Heart left ventricle (tissue), 16 donors: Measurements from ENCODE around the gene IRF2. TPM values are rescaled to one million over a fixed set of nuclear protein-coding genes. Genes with fewer than 3 reads are reported as not detected.

Experiments used
- ATAC-seq, 4 donors: fragments of 200-7000 bp; cut with Tn5 transposase; one replicate each; pipeline ENCODE4 v1.9.1; 2020 to 2022; ENCODE audit warnings: moderate library complexity in 4 of 4, mild to moderate bottlenecking in 3 of 4, moderate number of reproducible peaks in 1 of 4
- DNase-seq, 5 donors: peaks; one replicate each; pipeline ENCODE4 v3.0.0-alpha.2; 2020
- H3K27ac ChIP-seq, 12 donors: fragments of 200-600 bp; sonication (generic) in 4 of 12; one replicate each; pipeline versions ENCODE4 v1.5.0 to v1.8.0; 2016 to 2022; ENCODE audit warnings: mild to moderate bottlenecking in 2 of 12
- H3K27me3 ChIP-seq, 9 donors: fragments of 200-600 bp; sonication (generic) in 2 of 9; one replicate each; pipeline versions ENCODE4 v1.5.1 to v1.8.0; 2016 to 2022; ENCODE audit warnings: mild to moderate bottlenecking in 3 of 9
- H3K36me3 ChIP-seq, 9 donors: fragments of 200-600 bp; sonication (generic) in 2 of 9; one replicate each; pipeline versions ENCODE4 v1.5.0 to v1.8.0; 2018 to 2022; ENCODE audit warnings: mild to moderate bottlenecking in 2 of 9
- H3K4me1 ChIP-seq, 12 donors: fragments of 200-600 bp; sonication (generic) in 4 of 12; one replicate each; pipeline versions ENCODE4 v1.5.0 to v1.8.0; 2016 to 2022; ENCODE audit warnings: mild to moderate bottlenecking in 3 of 12
- H3K4me3 ChIP-seq, 12 donors: fragments of 200-600 bp; sonication (generic) in 4 of 12; one replicate each; pipeline versions ENCODE4 v1.5.0 to v1.8.0; 2017 to 2022; ENCODE audit warnings: mild to moderate bottlenecking in 9 of 12, moderate library complexity in 4 of 12
- H3K9me3 ChIP-seq, 12 donors: fragments of 200-600 bp; sonication (generic) in 4 of 12; one replicate each; pipeline versions ENCODE4 v1.5.0 to v1.8.0; 2016 to 2022; ENCODE audit warnings: mild to moderate bottlenecking in 1 of 12
- CTCF ChIP-seq, 12 donors: fragments of 200-600 bp; sonication (generic) in 4 of 12; IDR thresholded peaks; one replicate each; pipeline versions ENCODE4 v1.5.0 to v1.8.0; 2018 to 2022; ENCODE audit warnings: antibody characterized with exemption in 12 of 12, mild to moderate bottlenecking in 5 of 12
- POLR2A ChIP-seq, 2 donors: fragments of 450-650 bp; IDR thresholded peaks; one replicate each; pipeline ENCODE4 v1.6.1; 2017; ENCODE audit warnings: antibody characterized with exemption in 2 of 2, mild to moderate bottlenecking in 2 of 2, moderate library complexity in 2 of 2
- WGBS, 4 donors: extraction: QIAGEN DNeasy Blood & Tissue Kit in 2 of 4; methylation state at CpG; one replicate each; pipeline versions ENCODE4 v1.1.5 to v1.1.7; 2013 to 2018; 5-methylcytosine and 5-hydroxymethylcytosine counted together
- intact Hi-C, 10 donors: fragments of 100-400 bp; cut with DNase I; formaldehyde crosslinking; loops; one replicate each; pipeline versions ENCODE4 v1.11.1 to v1.14.2; 2022
- polyA plus RNA-seq, 2 donors: library from polyadenylated mRNA; stranded (reverse); fragments of 200-250 nt; gene quantifications; one replicate each; pipeline ENCODE4 v1.2.3, GENCODE V29; 2013
- total RNA-seq, 9 donors: library from RNA; depleted of rRNA in 2 of 9; stranded (reverse); fragments of >200 nt in 2 of 9; fragmentation: NEBNext Ultra II Directional in 3 of 9; extraction: Animal tissue kit (Norgen Biotek cat#: 25700) in 3 of 9; gene quantifications; one replicate each; pipeline versions ENCODE4 v1.1.0 to v1.2.4, GENCODE V29; 2016 to 2023
- donor health status: ischemic (EF 13 %, LVEDD 7.1; RV severe dilation, severe dysfunction).
- donor health status: healthy with polysubstance abuse.
- donor health status: DM: no; HTN: yes; CAD: no.
- donor health status: DM: no; HTN: no; CAD: no.
- donor health status: ischemic (EF 25% LVEDD 6.9; RV normal size, moderate dysfunction).
- donor health status: ischemic (EF 25% LVEDD 5.7; RV mildly dilated, moderate dysfunction).
- donor health status: healthy.
- donor health status: DM: yes; HTN: yes; CAD: no.
- donor health status: ischemic (EF 35%, LVEDD 5.7; RV mildly dilated, moderate dysfunction).
- donor health status: nonischemic (EF 11% LVEDD 7.7; RV severe dilation, severe dysfunction).
- donor health status: DM: yes; HTN: yes; CAD: no.
- donor health status: PGD.
- donor health status: ischemic (EF 29% LVEDD 5.4; RV normal size, mild dysfunction).
- donor health status: nonischemic (EF 23%, LVEDD 6.1; RV moderate dilation, normal function).

The IRF2 gene
- total and polyA plus RNA-seq, 11 donors: 11.5 to 47.2 (median 26.0) TPM

- H3K27ac ChIP-seq: peak overlapping the region in 1 of 12 donors; percentile 76
- DNase-seq: no peak
- H3K36me3 ChIP-seq: no peaks in the 10 kb centered on the region
- intact Hi-C loops: no loop called here
- H3K27me3 ChIP-seq: no peaks in the 10 kb centered on the region
- TF ChIP-seq POLR2A (IDR thresholded peaks at IDR 0.05) (no peak), CTCF (IDR thresholded peaks at IDR 0.05) (no peak)
- 79 to 90% (median 82%) methylated on average over 2 of the region's 2 CpGs for WGBS, 4 donors
- no peak overlapping the region for H3K4me3 ChIP-seq
- peaks cover 0 to 45% (median 0%) of the 10 kb centered on the region in 12 donors for H3K4me1 ChIP-seq
- no peak for ATAC-seq
- H3K9me3 ChIP-seq: peaks cover 0 to 12% (median 0%) of the 10 kb centered on the region in 12 donors
These were observed 39.4 kb upstream of the IRF2 start for GRCh38 chr4:184513802-184514120.

- intact Hi-C loops: no loop called here
- Histone ChIP-seq H3K4me1 (peaks cover 0 to 55% (median 0%) of the 10 kb centered on the region in 12 donors), H3K27ac (no peak overlapping the region), H3K4me3 (no peak overlapping the region), H3K9me3 (peaks cover 0 to 6% (median 0%) of the 10 kb centered on the region in 12 donors), H3K36me3 (no peaks in the 10 kb centered on the region), H3K27me3 (no peaks in the 10 kb centered on the region)
- TF ChIP-seq POLR2A (IDR thresholded peaks at IDR 0.05) (no peak), CTCF (IDR thresholded peaks at IDR 0.05) (no peak)
- ATAC-seq (no peak), DNase-seq (no peak)
- 93 to 95% (median 93%) methylated on average over 5 of the region's 5 CpGs for WGBS, 4 donors
These were observed 36.8 kb upstream of the IRF2 start for GRCh38 chr4:184511156-184511555.

- Histone ChIP-seq H3K27ac (peak overlapping the region in 1 of 12 donors; percentile 69), H3K4me1 (peaks cover 0 to 52% (median 0%) of the 10 kb centered on the region in 12 donors), H3K4me3 (no peak overlapping the region), H3K27me3 (no peaks in the 10 kb centered on the region), H3K9me3 (peaks cover 0 to 6% (median 0%) of the 10 kb centered on the region in 12 donors), H3K36me3 (no peaks in the 10 kb centered on the region)
- ATAC-seq (peak in 3 of 4 donors; percentile 7 to 57 (median 28)), DNase-seq (no peak)
- WGBS, 4 donors: 85 to 97% (median 92%) methylated on average over 3 of the region's 3 CpGs
- intact Hi-C loops: no loop called here
- TF ChIP-seq POLR2A (IDR thresholded peaks at IDR 0.05) (no peak), CTCF (IDR thresholded peaks at IDR 0.05) (no peak)
These were observed 36.1 kb upstream of the IRF2 start for GRCh38 chr4:184510401-184510800.

GRCh38 chr4:184506527-184507121 lies 32.3 kb upstream of the IRF2 start:
- intact Hi-C loops: no loop called here
- H3K27ac ChIP-seq: peak overlapping the region in 1 of 12 donors; percentile 18
- no peaks in the 10 kb centered on the region for H3K27me3 ChIP-seq
- peaks cover 0 to 46% (median 0%) of the 10 kb centered on the region in 12 donors for H3K4me1 ChIP-seq
- TF ChIP-seq POLR2A (IDR thresholded peaks at IDR 0.05) (no peak), CTCF (IDR thresholded peaks at IDR 0.05) (peak in 2 of 12 donors; percentile 11 to 12)
- H3K36me3 ChIP-seq: no peaks in the 10 kb centered on the region
- H3K4me3 ChIP-seq: no peak overlapping the region
- WGBS, 4 donors: 72 to 79% (median 78%) methylated on average over 7 of the region's 7 CpGs
- ATAC-seq: peak in 3 of 4 donors; percentile 31 to 58 (median 39)
- DNase-seq: no peak
- H3K9me3 ChIP-seq: peaks cover 0 to 6% (median 0%) of the 10 kb centered on the region in 12 donors
